Endothelial cell of umbilical vein (primary cell): ENCODE measurements around the gene RIMBP3C.

ENCODE experiments used
- CTCF ChIP-seq, 2 donors: IDR thresholded peaks; 1 replicate in 1 of 2; 2 replicates in 1 of 2; pipeline ENCODE4 v1.5.1; 2011; ENCODE audit warnings: low read length in 2 of 2, mild to moderate bottlenecking in 2 of 2, moderate library complexity in 2 of 2, control low read depth in 1 of 2, inconsistent platforms in 1 of 2, low read depth in 1 of 2; ENCODE audit not compliant: insufficient read depth in 1 of 2; ENCODE audit errors: extremely low read depth in 1 of 2
- MAX ChIP-seq: IDR thresholded peaks from 2 replicates; pipeline ENCODE4 v1.6.1; 2011; ENCODE audit not compliant: insufficient read depth, insufficient read length
- POLR2A ChIP-seq: IDR thresholded peaks from 2 replicates; pipeline ENCODE4 v1.6.1; 2012; ENCODE audit warnings: low read depth, mild to moderate bottlenecking, control low read depth, low read length
- POLR2AphosphoS5 ChIP-seq: IDR thresholded peaks from 2 replicates; pipeline ENCODE4 v1.6.1; 2012; ENCODE audit warnings: low read depth, mild to moderate bottlenecking, control low read depth, low read length, moderate library complexity; ENCODE audit not compliant: insufficient read depth

GRCh38 chr22:21582801-21583740 lies 31.8 kb upstream of the RIMBP3C start:
- TF ChIP-seq CTCF (IDR thresholded peaks at IDR 0.05; ENCODE audit: extremely low read depth in 1 of 2, insufficient read depth in 1 of 2, low read depth in 1 of 2, low read length in 2 of 2) (no peak), MAX (no peak), POLR2A (no peak), POLR2AphosphoS5 (no peak)
